ENCODE results near the gene SEC24D.

SEC24D gene

DNA sequence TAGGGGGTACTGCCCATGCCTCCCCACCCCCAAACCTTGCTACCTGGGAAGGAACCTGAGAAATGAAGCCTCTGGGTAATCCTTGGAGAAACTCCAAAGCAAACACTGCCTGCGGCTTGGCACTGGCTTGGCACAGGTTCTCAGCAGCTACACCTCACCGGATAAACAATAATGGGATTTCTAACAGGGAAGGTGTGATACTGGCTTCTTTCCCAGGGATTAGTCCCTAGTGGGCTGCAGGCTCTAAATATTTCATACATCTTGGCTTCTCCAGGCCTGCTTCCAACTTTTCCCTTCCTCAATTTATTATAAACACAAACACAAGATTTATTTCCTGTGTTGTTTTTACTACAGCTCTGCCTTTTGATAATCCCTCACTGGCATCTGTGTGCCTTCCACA lies 12.5 kb downstream of the SEC24D start:
- Histone ChIP-seq H3K9me3 (ENCODE audit: insufficient read depth, low read length) (no peaks in the 10 kb centered on the region), H3K4me2 (ENCODE audit: low read depth, low read length, poor library complexity, severe bottlenecking) (no peak overlapping the region), H3K79me2 (ENCODE audit: insufficient read depth, low read length) (0 out of 2 replicates have a peak, but pooled peaks cover 14% of the 10 kb centered on the region), H3F3A (ENCODE audit: insufficient read depth) (no peaks in the 10 kb centered on the region), H3K4me3 (ENCODE audit: insufficient read depth, low read length, poor library complexity, severe bottlenecking) (no peak overlapping the region), H2AFZ (ENCODE audit: low read depth, low read length, severe bottlenecking) (no peak overlapping the region), H3K27ac (ENCODE audit: low read depth, low read length) (no peak overlapping the region), H3K36me3 (ENCODE audit: low read length) (no peaks in the 10 kb centered on the region), H3K9ac (ENCODE audit: low read length) (no peak overlapping the region), H3K27me3 (ENCODE audit: low read length) (no peaks in the 10 kb centered on the region), H3K9me2 (replicated peaks; ENCODE audit: insufficient read depth, low read length) (no peaks in the 10 kb centered on the region), H4K20me1 (ENCODE audit: low read depth, low read length) (no peaks in the 10 kb centered on the region)
- TF ChIP-seq EZH2phosphoT487 (conservative IDR thresholded peaks at IDR 0.05; ENCODE audit: low read length) (no peak), CTCF (IDR thresholded peaks at IDR 0.05; ENCODE audit: insufficient read depth, low read length, poor library complexity, severe bottlenecking) (no peak)

DNA sequence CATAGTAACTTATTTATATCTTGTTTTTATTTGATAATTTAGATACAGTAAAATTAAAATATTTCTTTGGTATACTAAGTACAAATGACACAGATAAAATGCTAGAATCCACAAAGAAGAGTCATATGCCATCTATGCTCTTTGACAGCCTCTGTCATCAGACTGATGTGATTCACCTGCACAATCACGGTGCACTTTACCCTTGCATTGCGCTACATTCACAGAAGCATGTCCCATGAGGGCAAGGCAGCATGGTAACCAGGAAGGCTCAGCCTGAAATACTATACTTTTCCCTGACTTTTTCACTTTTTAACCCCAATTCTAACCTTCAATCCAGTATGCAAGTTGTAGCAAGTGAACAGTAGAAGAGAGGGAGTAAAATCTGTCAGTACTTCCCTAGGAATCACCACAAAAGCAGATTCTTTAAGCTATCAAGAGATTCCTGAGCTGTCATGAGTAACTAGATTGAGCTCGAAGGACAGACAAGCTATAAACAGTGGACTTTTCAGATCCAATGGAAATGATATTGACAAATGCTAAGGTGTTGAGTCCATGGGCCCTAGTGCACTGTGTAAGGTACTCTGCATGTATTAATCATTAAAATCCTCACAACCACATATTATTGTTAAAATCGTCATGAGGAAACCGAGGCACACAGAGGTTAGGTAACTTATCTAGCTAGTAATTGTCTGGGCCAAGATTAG lies 14.2 kb downstream of the SEC24D start:
- Histone ChIP-seq H3K27me3 (ENCODE audit: low read length) (no peaks in the 10 kb centered on the region), H3K27ac (ENCODE audit: low read depth, low read length) (no peak overlapping the region), H3K79me2 (ENCODE audit: insufficient read depth, low read length) (0 out of 2 replicates have a peak, but pooled peaks cover 2% of the 10 kb centered on the region), H3K36me3 (ENCODE audit: low read length) (no peaks in the 10 kb centered on the region), H2AFZ (ENCODE audit: low read depth, low read length, severe bottlenecking) (no peak overlapping the region), H3F3A (ENCODE audit: insufficient read depth) (no peaks in the 10 kb centered on the region), H3K9ac (ENCODE audit: low read length) (no peak overlapping the region), H3K9me2 (replicated peaks; ENCODE audit: insufficient read depth, low read length) (no peaks in the 10 kb centered on the region), H4K20me1 (ENCODE audit: low read depth, low read length) (no peaks in the 10 kb centered on the region), H3K9me3 (ENCODE audit: insufficient read depth, low read length) (no peaks in the 10 kb centered on the region), H3K4me3 (ENCODE audit: insufficient read depth, low read length, poor library complexity, severe bottlenecking) (no peak overlapping the region), H3K4me2 (ENCODE audit: low read depth, low read length, poor library complexity, severe bottlenecking) (no peak overlapping the region)
- no peak for TF ChIP-seq EZH2phosphoT487 (conservative IDR thresholded peaks at IDR 0.05; ENCODE audit: low read length)
- no peak for TF ChIP-seq CTCF (IDR thresholded peaks at IDR 0.05; ENCODE audit: insufficient read depth, low read length, poor library complexity, severe bottlenecking)

DNA sequence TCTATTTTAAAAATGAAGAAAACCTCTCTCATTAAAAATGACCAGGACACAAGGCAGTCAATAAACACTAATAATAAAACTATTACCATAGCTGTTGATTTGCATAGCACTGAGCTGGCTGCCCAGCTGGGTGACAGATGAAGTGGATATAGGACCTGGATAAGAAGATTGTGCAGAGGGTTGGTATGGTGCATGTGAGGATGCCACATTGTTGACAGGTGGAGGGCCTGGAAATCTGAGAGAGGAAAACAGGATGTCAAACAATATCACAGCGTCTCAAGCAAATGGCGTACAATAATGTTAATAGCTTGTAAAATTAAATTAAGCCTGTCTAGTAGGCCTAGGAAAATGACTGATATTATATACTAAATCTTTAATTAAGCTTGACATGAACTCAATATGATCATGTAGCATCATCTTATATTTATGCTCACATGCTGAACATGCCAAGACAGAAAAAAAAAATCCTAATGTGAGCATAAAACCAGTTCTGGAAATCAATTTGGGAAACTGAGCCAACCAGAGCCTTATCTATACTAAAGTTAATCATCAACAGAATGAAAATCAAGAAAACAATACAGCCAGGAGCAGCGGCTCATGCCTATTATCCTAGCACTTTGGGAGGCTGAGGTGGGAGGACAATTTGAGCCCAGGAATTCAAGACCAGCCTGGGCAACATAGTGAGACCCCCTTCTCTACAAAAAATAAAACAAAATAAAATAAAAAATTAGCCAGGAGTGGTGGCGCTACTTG lies 18.6 kb downstream of the SEC24D start:
- H2AFZ ChIP-seq (ENCODE audit: low read depth, low read length, severe bottlenecking), result no peak overlapping the region
- H3K9me3 ChIP-seq (ENCODE audit: insufficient read depth, low read length), result no peaks in the 10 kb centered on the region
- H3K4me3 ChIP-seq (ENCODE audit: insufficient read depth, low read length, poor library complexity, severe bottlenecking), result no peak overlapping the region
- H3F3A ChIP-seq (ENCODE audit: insufficient read depth), result no peaks in the 10 kb centered on the region
- no peaks in the 10 kb centered on the region for H4K20me1 ChIP-seq (ENCODE audit: low read depth, low read length)
- H3K9me2 ChIP-seq (replicated peaks; ENCODE audit: insufficient read depth, low read length), result no peaks in the 10 kb centered on the region
- H3K27me3 ChIP-seq (ENCODE audit: low read length), result no peaks in the 10 kb centered on the region
- TF ChIP-seq CTCF (IDR thresholded peaks at IDR 0.05; ENCODE audit: insufficient read depth, low read length, poor library complexity, severe bottlenecking), result no peak
- TF ChIP-seq EZH2phosphoT487 (conservative IDR thresholded peaks at IDR 0.05; ENCODE audit: low read length), result no peak
- no peak overlapping the region for H3K27ac ChIP-seq (ENCODE audit: low read depth, low read length)
- no peak overlapping the region for H3K4me2 ChIP-seq (ENCODE audit: low read depth, low read length, poor library complexity, severe bottlenecking)
- no peaks in the 10 kb centered on the region for H3K36me3 ChIP-seq (ENCODE audit: low read length)
- H3K9ac ChIP-seq (ENCODE audit: low read length), result no peak overlapping the region
- H3K79me2 ChIP-seq (ENCODE audit: insufficient read depth, low read length), result no peaks in the 10 kb centered on the region

All from SU-DHL-6 (cell line).